OCI-LY3 (cell line): ENCODE measurements around the gene ACSM6.

ENCODE experiments used
- H2AFZ ChIP-seq: fragments of 200-600, 300-600 bp; shearing (Covaris generic); 2 replicates; pipeline ENCODE4 v1.6.0; 2014; ENCODE audit warnings: antibody characterized with exemption, low read depth, low read length
- H3K27ac ChIP-seq: fragments of 200-600, 300-600 bp; sonication (generic); 2 replicates; pipeline ENCODE4 v1.5.1; 2014; ENCODE audit warnings: mild to moderate bottlenecking, low read length, moderate library complexity, mixed read lengths
- H3K27me3 ChIP-seq: fragments of 200-600, 300-600 bp; sonication (generic); 2 replicates; pipeline ENCODE4 v1.6.1; 2014; ENCODE audit warnings: low read depth, low read length, mixed read lengths
- H3K36me3 ChIP-seq: fragments of 200-600, 300-600 bp; sonication (generic); replicated peaks from 2 replicates; pipeline ENCODE3; 2014; ENCODE audit warnings: low read depth, low read length, mixed read lengths
- H3K4me1 ChIP-seq: fragments of 300-600, 200-600 bp; sonication (generic); 2 replicates; pipeline ENCODE4 v1.6.1; 2014; ENCODE audit warnings: low read length, mixed read lengths
- H3K4me2 ChIP-seq: fragments of 200-600, 300-600 bp; sonication (generic); 2 replicates; pipeline ENCODE4 v1.6.1; 2014; ENCODE audit warnings: low read length, mixed read lengths
- H3K4me3 ChIP-seq: fragments of 300-600, 200-600 bp; sonication (generic); 2 replicates; pipeline ENCODE4 v1.5.1; 2014; ENCODE audit warnings: antibody characterized with exemption, mild to moderate bottlenecking, low read length, moderate library complexity
- H3K79me2 ChIP-seq: fragments of 300-600, 200-600 bp; shearing (Covaris generic); 2 replicates; pipeline ENCODE4 v1.6.1; 2014; ENCODE audit warnings: mild to moderate bottlenecking, low read length, mixed read lengths
- H3K9ac ChIP-seq: fragments of 300-600, 200-600 bp; shearing (Covaris generic); 2 replicates; pipeline ENCODE4 v1.6.0; 2014; ENCODE audit warnings: mild to moderate bottlenecking, low read length, moderate library complexity
- H3K9me3 ChIP-seq: fragments of 200-600, 300-600 bp; shearing (Covaris generic); 2 replicates; pipeline ENCODE4 v1.6.1; 2014; ENCODE audit warnings: low read length, mixed read lengths; ENCODE audit not compliant: insufficient read depth
- H4K20me1 ChIP-seq: fragments of 200-600, 300-600 bp; sonication (generic); 2 replicates; pipeline ENCODE4 v1.6.1; 2016; ENCODE audit warnings: low read length, mixed read lengths; ENCODE audit not compliant: insufficient read depth
- CTCF ChIP-seq: fragments of 200-600, 300-600 bp; sonication (generic); IDR thresholded peaks from 2 replicates; pipeline ENCODE4 v1.5.1; 2014; ENCODE audit warnings: antibody characterized with exemption, low read length, low read depth
- EZH2phosphoT487 ChIP-seq: fragments of 200-600 bp; shearing (Covaris generic); IDR thresholded peaks from 2 replicates; pipeline ENCODE4 v1.6.1; 2018; ENCODE audit warnings: antibody characterized with exemption, mixed run types, low read depth

Gene ACSM6

GRCh38 chr10:95233377-95234034, 39.5 kb downstream of the ACSM6 start:
- TF ChIP-seq EZH2phosphoT487 = no peak
- peak; percentile 27 for TF ChIP-seq CTCF
- Histone ChIP-seq H3K36me3 (peaks cover 12% of the 10 kb centered on the region), H3K9me3 (peaks cover 5% of the 10 kb centered on the region; the same call in 1 of the 2 replicates), H3K27ac (no peak overlapping the region), H3K4me3 (no peak overlapping the region), H2AFZ (no peak overlapping the region), H4K20me1 (peaks cover 3% of the 10 kb centered on the region), H3K9ac (no peak overlapping the region), H3K4me1 (peaks cover 34% of the 10 kb centered on the region), H3K79me2 (no peaks in the 10 kb centered on the region), H3K4me2 (no peak overlapping the region), H3K27me3 (peaks cover 53% of the 10 kb centered on the region)

- H3K4me2 ChIP-seq = no peak overlapping the region
- H3K27ac ChIP-seq = no peak overlapping the region
- H3K36me3 ChIP-seq = peaks cover 12% of the 10 kb centered on the region
- no peak overlapping the region for H3K4me3 ChIP-seq
- H3K79me2 ChIP-seq = no peaks in the 10 kb centered on the region
- TF ChIP-seq CTCF (no peak), EZH2phosphoT487 (no peak)
- H4K20me1 ChIP-seq = peaks cover 3% of the 10 kb centered on the region
- H3K9me3 ChIP-seq = peaks cover 5% of the 10 kb centered on the region; the same call in 1 of the 2 replicates
- no peak overlapping the region for H3K9ac ChIP-seq
- peaks cover 32% of the 10 kb centered on the region for H3K4me1 ChIP-seq
- H2AFZ ChIP-seq = no peak overlapping the region
- H3K27me3 ChIP-seq = peaks cover 53% of the 10 kb centered on the region
Measured at GRCh38 chr10:95234951-95235350, 40.9 kb downstream of the ACSM6 start.

- TF ChIP-seq CTCF = no peak
- no peak for TF ChIP-seq EZH2phosphoT487
- H3K4me2 ChIP-seq = peak overlapping the region; percentile 71
Measured at GRCh38 chr10:95235676-95236067, 41.6 kb downstream of the ACSM6 start.

GRCh38 chr10:95236068-95236903, 42.2 kb downstream of the ACSM6 start:
- H3K27ac ChIP-seq = peak overlapping the region; percentile 57
- H3K4me3 ChIP-seq = peak overlapping the region; percentile 63
- no peak for TF ChIP-seq CTCF
- peak; percentile 96 for TF ChIP-seq EZH2phosphoT487
- H2AFZ ChIP-seq = no peak overlapping the region
- peaks cover 5% of the 10 kb centered on the region; the same call in 1 of the 2 replicates for H3K9me3 ChIP-seq
- no peak overlapping the region for H3K9ac ChIP-seq
- peaks cover 5% of the 10 kb centered on the region for H4K20me1 ChIP-seq
- peaks cover 58% of the 10 kb centered on the region for H3K27me3 ChIP-seq
- peaks cover 12% of the 10 kb centered on the region for H3K36me3 ChIP-seq
- H3K4me1 ChIP-seq = peaks cover 34% of the 10 kb centered on the region
- no peaks in the 10 kb centered on the region for H3K79me2 ChIP-seq
- H3K4me2 ChIP-seq = peak overlapping the region; percentile 95

More at GRCh38 chr10:95235676-95236067, 41.6 kb downstream of the ACSM6 start:
- Histone ChIP-seq H4K20me1 (peaks cover 3% of the 10 kb centered on the region), H3K4me3 (peak overlapping the region; percentile 15; the same call in 1 of the 2 replicates), H3K27ac (peak overlapping the region; percentile 30), H3K79me2 (no peaks in the 10 kb centered on the region), H3K9ac (no peak overlapping the region), H3K4me1 (peaks cover 30% of the 10 kb centered on the region), H2AFZ (no peak overlapping the region), H3K9me3 (peaks cover 5% of the 10 kb centered on the region; the same call in 1 of the 2 replicates), H3K27me3 (peaks cover 51% of the 10 kb centered on the region), H3K36me3 (peaks cover 12% of the 10 kb centered on the region)
